ENCODE results near the gene PGLYRP4.
"Not testable (repeated sequence)": the region's sequence is repeated elsewhere in the genome, so short reads cannot be mapped to it uniquely, and the experiment has no call there.

The PGLYRP4 gene

DNA sequence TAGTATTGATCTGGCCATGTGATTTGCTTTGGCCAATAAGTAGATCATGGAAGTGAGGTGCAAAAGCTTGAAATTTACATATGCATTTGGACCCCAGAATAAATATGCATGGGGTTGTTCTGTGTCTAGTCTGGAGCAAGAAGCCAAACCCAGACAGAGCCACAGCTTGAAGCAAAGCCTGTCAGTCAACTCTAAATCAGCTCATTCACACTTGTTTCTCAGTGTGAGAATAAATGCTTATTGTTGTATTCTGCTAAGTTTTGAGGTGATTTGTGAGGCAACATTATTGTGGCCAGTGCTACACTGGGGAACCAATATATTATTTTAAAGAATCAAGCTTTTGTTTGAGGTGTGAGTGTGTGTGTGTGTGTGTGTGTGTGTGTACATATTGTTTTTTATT, 23.7 kb downstream of the PGLYRP4 start:
- Histone ChIP-seq H3K9me2 (replicated peaks; ENCODE audit: control insufficient read depth, low read length) (no peaks in the 10 kb centered on the region), H3K4me2 (ENCODE audit: low read length) (no peak overlapping the region), H4K20me1 (ENCODE audit: control insufficient read depth, insufficient read depth, low read depth, low read length) (no peaks in the 10 kb centered on the region), H3K27ac (ENCODE audit: low read depth, low read length) (no peak overlapping the region), H3K4me1 (ENCODE audit: control insufficient read depth, low read length) (no peaks in the 10 kb centered on the region), H3K36me3 (ENCODE audit: control insufficient read depth, low read length) (no peaks in the 10 kb centered on the region), H3F3A (ENCODE audit: control insufficient read depth, insufficient read depth) (no peaks in the 10 kb centered on the region), H3K9me3 (ENCODE audit: control insufficient read depth, insufficient read depth, low read length) (no peaks in the 10 kb centered on the region), H3K27me3 (ENCODE audit: control insufficient read depth, low read length) (no peaks in the 10 kb centered on the region), H3K79me2 (ENCODE audit: control insufficient read depth, low read length) (no peaks in the 10 kb centered on the region), H3K4me3 (ENCODE audit: low read length) (no peak overlapping the region)
- TF ChIP-seq, protein P1, sequence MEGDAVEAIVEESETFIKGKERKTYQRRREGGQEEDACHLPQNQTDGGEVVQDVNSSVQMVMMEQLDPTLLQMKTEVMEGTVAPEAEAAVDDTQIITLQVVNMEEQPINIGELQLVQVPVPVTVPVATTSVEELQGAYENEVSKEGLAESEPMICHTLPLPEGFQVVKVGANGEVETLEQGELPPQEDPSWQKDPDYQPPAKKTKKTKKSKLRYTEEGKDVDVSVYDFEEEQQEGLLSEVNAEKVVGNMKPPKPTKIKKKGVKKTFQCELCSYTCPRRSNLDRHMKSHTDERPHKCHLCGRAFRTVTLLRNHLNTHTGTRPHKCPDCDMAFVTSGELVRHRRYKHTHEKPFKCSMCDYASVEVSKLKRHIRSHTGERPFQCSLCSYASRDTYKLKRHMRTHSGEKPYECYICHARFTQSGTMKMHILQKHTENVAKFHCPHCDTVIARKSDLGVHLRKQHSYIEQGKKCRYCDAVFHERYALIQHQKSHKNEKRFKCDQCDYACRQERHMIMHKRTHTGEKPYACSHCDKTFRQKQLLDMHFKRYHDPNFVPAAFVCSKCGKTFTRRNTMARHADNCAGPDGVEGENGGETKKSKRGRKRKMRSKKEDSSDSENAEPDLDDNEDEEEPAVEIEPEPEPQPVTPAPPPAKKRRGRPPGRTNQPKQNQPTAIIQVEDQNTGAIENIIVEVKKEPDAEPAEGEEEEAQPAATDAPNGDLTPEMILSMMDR (IDR thresholded peaks at IDR 0.05; ENCODE audit: low read depth, low read length, poor library complexity, severe bottlenecking): no peak
- no peak for TF ChIP-seq EZH2phosphoT487 (IDR thresholded peaks at IDR 0.05; ENCODE audit: borderline replicate concordance, low read length)

DNA sequence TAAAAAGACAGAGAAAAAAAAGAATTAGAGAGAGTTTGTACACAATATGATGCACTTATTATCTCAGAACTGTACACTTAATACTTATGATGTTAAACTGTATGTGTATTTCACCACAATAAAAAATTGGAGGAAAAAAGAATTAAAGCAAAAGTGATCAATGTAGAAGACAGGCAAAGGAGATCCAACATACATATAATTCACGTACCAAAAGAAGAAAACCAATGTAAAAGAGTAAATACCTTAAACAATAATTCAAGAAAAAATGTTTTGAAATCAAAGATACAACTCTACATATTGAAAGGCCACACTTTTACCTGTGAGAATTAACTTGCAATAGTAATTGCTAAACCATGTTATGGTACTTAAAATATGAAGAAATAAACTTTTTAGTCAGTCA, 26.1 kb downstream of the PGLYRP4 start:
- no peaks in the 10 kb centered on the region for H3F3A ChIP-seq (ENCODE audit: control insufficient read depth, insufficient read depth)
- no peak overlapping the region for H3K4me2 ChIP-seq (ENCODE audit: low read length)
- no peaks in the 10 kb centered on the region for H3K9me3 ChIP-seq (ENCODE audit: control insufficient read depth, insufficient read depth, low read length)
- no peaks in the 10 kb centered on the region for H3K9me2 ChIP-seq (replicated peaks; ENCODE audit: control insufficient read depth, low read length)
- TF ChIP-seq EZH2phosphoT487 (IDR thresholded peaks at IDR 0.05; ENCODE audit: borderline replicate concordance, low read length): no peak
- TF ChIP-seq, protein P1 (IDR thresholded peaks at IDR 0.05; ENCODE audit: low read depth, low read length, poor library complexity, severe bottlenecking): no peak
- H3K36me3 ChIP-seq (ENCODE audit: control insufficient read depth, low read length): no peaks in the 10 kb centered on the region
- H3K27me3 ChIP-seq (ENCODE audit: control insufficient read depth, low read length): no peaks in the 10 kb centered on the region
- no peaks in the 10 kb centered on the region for H4K20me1 ChIP-seq (ENCODE audit: control insufficient read depth, insufficient read depth, low read depth, low read length)
- no peaks in the 10 kb centered on the region for H3K4me1 ChIP-seq (ENCODE audit: control insufficient read depth, low read length)
- H3K27ac ChIP-seq (ENCODE audit: low read depth, low read length): no peak overlapping the region
- no peak overlapping the region for H3K4me3 ChIP-seq (ENCODE audit: low read length)
- H3K79me2 ChIP-seq (ENCODE audit: control insufficient read depth, low read length): no peaks in the 10 kb centered on the region

DNA sequence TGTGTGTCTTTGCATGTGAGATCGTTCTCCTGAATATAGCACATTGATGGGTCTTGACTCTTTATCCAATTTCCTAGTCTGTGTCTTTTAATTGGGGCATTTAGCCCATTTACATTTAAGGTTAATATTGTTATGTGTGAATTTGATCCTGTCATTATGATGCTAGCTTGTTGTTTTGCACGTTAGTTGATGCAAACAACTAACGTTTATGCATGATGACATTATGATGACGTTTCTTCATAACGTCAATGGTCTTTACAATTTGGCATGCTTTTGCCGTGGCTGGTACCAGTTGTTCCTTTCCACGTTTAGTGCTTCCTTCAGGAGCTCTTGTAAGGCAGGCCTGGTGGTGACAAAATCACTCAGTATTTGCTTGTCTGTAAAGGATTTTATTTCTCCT, 30.5 kb downstream of the PGLYRP4 start:
- not testable (repeated sequence) for H3K36me3 ChIP-seq (ENCODE audit: control insufficient read depth, low read length); H3K4me2 ChIP-seq (ENCODE audit: low read length); H4K20me1 ChIP-seq (ENCODE audit: control insufficient read depth, insufficient read depth, low read depth, low read length); H3K9me2 ChIP-seq (replicated peaks; ENCODE audit: control insufficient read depth, low read length); H3K9me3 ChIP-seq (ENCODE audit: control insufficient read depth, insufficient read depth, low read length); H3K27me3 ChIP-seq (ENCODE audit: control insufficient read depth, low read length); H3F3A ChIP-seq (ENCODE audit: control insufficient read depth, insufficient read depth); H3K4me1 ChIP-seq (ENCODE audit: control insufficient read depth, low read length); H3K27ac ChIP-seq (ENCODE audit: low read depth, low read length); H3K4me3 ChIP-seq (ENCODE audit: low read length); H3K79me2 ChIP-seq (ENCODE audit: control insufficient read depth, low read length)

DNA sequence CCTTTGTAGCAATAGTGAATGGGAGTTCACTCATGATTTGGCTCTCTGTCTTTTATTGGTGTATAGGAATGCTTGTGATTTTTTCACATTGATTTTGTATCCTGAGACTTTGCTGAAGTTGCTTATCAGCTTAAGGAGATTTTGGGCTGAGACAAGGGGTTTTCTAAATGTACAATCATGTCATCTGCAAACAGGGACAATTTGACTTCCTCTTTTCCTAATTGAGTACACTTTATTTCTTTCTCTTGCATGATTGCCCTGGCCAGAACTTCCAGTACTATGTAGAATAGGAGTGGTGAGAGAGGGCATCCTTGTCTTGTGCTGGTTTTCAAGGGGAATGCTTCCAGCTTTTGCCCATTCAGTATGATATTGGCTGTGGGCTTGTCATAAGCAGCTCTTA, 32.6 kb downstream of the PGLYRP4 start:
- H3K4me1 ChIP-seq (ENCODE audit: control insufficient read depth, low read length); H3K4me3 ChIP-seq (ENCODE audit: low read length); H3K79me2 ChIP-seq (ENCODE audit: control insufficient read depth, low read length); H3K27ac ChIP-seq (ENCODE audit: low read depth, low read length); H3K27me3 ChIP-seq (ENCODE audit: control insufficient read depth, low read length); H4K20me1 ChIP-seq (ENCODE audit: control insufficient read depth, insufficient read depth, low read depth, low read length); H3F3A ChIP-seq (ENCODE audit: control insufficient read depth, insufficient read depth); H3K4me2 ChIP-seq (ENCODE audit: low read length); H3K9me2 ChIP-seq (replicated peaks; ENCODE audit: control insufficient read depth, low read length); H3K36me3 ChIP-seq (ENCODE audit: control insufficient read depth, low read length); H3K9me3 ChIP-seq (ENCODE audit: control insufficient read depth, insufficient read depth, low read length): not testable (repeated sequence)

DNA sequence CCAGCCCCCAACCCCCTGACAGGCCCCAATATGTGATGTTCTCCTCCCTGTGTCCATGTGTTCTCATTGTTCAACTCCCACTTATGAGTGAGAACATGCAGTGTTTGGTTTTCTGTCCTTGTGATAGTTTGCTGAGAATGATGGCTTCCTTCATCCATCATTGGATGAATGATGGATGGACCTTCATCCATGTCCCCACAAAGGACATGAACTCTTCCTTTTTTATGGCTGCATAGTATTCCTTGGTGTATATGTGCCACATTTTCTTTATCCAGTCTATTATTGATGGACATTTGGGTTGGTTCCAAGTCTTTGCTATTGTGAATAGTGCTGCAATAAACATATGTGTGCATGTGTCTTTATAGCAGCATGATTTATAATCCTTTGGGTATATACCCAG, 34.3 kb downstream of the PGLYRP4 start:
- not testable (repeated sequence) for H3K27ac ChIP-seq (ENCODE audit: low read depth, low read length); H4K20me1 ChIP-seq (ENCODE audit: control insufficient read depth, insufficient read depth, low read depth, low read length); H3K4me3 ChIP-seq (ENCODE audit: low read length); H3K4me1 ChIP-seq (ENCODE audit: control insufficient read depth, low read length); H3K79me2 ChIP-seq (ENCODE audit: control insufficient read depth, low read length); H3F3A ChIP-seq (ENCODE audit: control insufficient read depth, insufficient read depth); H3K36me3 ChIP-seq (ENCODE audit: control insufficient read depth, low read length); H3K9me2 ChIP-seq (replicated peaks; ENCODE audit: control insufficient read depth, low read length); H3K4me2 ChIP-seq (ENCODE audit: low read length); H3K27me3 ChIP-seq (ENCODE audit: control insufficient read depth, low read length); H3K9me3 ChIP-seq (ENCODE audit: control insufficient read depth, insufficient read depth, low read length)

Data from DOHH2 (cell line).